Measurements from ENCODE around the gene NCS1.

Gene NCS1

DNA sequence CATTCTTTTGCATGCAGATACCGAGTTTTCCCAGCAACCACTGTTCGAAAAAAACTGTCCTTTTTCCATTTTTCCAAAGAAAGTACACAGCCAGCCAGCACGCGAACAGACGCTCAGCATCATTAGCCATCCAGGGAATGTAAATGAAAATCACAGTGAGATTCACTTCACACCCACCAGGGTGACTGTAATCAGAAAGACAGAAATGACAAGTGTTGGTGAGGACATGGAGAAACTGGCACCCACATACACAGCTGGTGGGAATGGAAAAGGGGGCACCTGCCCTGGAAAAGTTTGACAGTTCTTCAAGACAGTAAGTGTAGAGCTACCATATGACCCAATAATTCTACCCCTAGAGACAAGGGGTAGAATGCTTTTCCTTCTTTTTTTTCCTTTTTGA, 25.0 kb upstream of the NCS1 start:
- no peak for DNase-seq (ENCODE audit: low read depth, low spot score)

- no peak for DNase-seq (ENCODE audit: low read depth, low spot score)
These were observed 24.3 kb upstream of the NCS1 start for GRCh38 chr9:130147910-130148309.

DNA sequence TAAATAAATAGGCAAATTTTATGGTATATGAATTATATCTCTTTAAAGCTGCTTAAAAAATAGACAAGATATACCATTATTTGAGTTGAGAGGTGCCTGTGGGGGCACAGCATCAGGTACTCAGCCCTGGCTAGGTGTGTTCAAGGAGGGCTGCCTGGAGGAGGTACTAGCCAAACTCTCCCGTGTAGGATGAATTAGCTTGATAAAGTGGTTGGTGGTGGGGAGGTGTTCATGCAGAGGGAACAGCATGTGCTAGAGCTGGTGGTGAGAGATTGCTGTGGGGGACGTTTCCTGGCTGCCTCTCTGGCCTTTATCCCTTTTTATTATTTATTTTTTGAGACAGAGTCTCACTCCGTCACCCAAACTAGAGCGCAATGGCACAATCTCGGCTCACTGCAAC, 23.2 kb upstream of the NCS1 start:
- no peak for DNase-seq (ENCODE audit: low read depth, low spot score)

- DNase-seq (ENCODE audit: low read depth, low spot score) = no peak
These were observed 22.4 kb upstream of the NCS1 start for GRCh38 chr9:130149654-130150286.

DNA sequence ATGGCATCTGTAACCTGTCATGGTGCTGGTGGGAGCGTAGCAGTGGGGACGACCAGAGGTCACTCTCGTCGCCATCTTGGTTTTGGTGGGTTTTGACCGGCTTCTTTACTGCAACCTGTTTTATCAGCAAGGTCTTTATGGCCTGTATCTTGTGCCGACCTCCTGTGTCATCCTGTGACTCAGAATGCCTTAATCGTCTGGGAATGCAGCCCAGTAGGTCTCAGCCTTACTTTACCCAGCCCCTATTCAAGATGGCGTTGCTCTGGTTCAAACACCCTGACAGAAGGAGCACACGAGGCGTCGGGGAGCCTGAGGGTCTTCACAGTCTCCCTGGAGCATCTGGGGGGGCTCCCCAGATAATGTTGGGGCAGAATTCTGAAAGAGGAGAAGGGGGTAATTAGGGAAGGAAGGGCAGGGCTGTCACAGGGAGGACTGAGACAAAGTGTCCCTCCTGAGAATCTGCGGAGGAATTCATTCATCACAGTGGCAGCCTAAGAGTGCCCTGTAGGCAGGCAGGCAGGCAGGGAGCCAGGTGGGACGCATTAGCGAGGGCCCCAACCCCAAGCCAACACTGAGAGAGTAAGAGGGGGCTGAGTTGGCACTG, 21.3 kb upstream of the NCS1 start:
- DNase-seq (ENCODE audit: low read depth, low spot score) = no peak

DNA sequence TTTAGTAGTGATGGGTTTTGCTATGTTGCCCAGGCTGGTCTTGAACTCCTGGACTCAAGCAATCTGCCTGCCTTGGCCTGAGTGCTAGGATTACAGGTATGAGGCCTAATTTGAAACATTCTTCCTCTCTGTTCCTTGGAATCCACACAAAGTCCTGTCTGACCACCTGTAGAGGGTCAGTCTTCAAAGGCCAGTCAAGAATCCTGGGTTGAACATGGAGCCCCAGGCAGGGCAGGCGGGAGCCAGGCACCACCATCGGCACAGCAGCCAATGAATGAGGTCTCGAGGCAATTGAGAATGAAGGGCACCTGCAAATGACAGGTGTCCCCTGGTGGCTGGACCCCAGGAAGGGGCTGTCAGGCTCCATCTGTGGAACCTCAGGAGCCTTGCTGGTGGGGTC, 17.4 kb upstream of the NCS1 start:
- DNase-seq (ENCODE audit: low read depth, low spot score) = no peak

DNA sequence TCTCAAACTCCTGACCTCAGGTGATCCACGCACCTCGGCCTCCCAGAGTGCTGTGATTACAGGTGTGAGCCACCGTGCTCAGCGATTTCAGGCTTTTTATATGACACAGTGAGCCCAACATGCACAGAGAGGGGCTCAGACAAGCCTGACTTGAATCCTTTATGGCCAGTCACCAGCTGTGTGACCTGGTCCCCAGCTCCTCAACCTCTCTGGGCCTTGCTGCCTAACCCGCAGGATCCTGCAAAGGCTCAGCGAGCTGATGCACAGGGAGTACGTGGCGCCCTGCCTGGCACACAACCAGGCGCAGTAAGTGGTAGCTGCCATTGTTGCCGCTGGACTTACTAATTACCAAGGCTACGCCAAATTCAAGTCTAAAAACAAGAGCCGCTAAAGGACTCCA, 16.6 kb upstream of the NCS1 start:
- no peak for DNase-seq (ENCODE audit: low read depth, low spot score)

- DNase-seq (ENCODE audit: low read depth, low spot score) = no peak
These were observed 15.5 kb upstream of the NCS1 start for GRCh38 chr9:130156672-130157071.

DNA sequence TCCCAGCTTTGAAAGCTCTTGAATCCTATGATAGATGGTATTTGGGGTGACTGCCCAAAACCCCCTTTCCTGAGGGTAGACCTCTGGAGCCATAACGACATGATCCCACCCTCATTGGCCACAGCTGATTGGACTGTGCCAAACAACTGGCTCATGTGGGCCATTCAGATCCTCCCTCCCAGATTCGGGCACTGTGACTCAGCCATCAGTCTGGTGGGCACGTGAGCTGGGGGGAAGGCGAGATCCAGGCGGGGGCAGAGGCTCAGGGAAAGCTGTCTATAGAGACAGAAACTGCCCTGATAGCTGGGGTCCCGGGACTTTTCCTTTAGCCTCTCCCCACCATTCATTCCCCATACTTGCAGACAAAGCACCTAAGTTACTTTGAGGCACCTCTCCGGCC, 15.1 kb upstream of the NCS1 start:
- no peak for DNase-seq (ENCODE audit: low read depth, low spot score)

DNA sequence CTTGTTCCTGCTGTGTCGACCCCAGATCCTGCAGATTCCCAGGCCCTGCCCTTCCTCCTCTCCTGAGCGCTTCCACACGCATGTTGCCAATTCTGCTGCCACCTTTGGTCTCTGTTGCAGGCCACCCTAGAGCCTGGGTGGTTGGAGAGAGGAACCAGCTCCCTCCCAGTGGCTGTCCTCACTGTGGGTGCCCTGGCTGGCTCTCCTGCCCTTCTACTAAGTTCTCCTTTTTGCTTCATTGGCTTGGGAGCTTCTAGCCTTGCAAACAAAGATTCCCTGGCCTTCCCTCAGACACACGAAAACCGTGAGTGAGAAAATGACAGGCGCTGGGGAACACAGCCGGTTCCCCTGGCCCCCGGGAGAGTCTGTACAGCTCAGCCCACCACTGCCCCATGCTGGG, 14.2 kb upstream of the NCS1 start:
- no peak for DNase-seq (ENCODE audit: low read depth, low spot score)

GRCh38 chr9:130159057-130159456, 13.1 kb upstream of the NCS1 start:
- no peak for DNase-seq (ENCODE audit: low read depth, low spot score)

DNA sequence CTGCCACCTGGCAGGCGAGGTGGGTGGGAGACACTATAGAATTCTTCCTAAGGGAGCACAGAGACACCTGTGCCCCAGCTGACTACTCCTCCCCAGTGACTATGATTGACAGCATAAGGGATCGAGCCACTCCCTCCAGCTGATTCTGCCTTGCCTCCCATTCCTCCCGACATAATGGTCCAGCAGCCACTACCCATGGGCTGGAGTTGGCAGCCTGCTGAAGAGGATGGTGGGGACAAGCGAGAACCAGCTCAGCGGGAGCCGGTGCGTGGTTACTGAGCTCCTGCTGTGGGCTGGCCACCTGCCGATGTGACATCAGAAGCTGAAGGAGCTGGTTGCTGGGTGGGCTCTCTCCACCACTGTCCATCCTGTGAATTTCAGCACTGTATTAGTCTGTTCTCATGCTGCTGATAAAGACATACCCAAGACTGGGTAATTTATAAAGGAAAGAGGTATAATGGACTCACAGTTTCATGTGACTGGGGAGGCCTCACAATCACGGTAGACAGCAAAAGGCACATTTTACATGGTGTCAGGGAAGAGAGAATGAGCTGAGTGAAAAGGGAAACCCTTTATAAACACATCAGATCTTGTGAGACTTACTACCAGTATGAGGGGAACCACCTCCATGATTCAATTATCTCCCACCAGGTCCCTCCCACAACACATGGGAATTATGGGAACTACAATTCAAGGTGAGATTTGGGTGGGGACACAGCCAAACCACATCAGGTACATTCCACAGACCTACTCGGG, 12.1 kb upstream of the NCS1 start:
- DNase-seq (ENCODE audit: low read depth, low spot score) = no peak

- no peak for DNase-seq (ENCODE audit: low read depth, low spot score)
These were observed 11.2 kb upstream of the NCS1 start for GRCh38 chr9:130160862-130161470.

DNA sequence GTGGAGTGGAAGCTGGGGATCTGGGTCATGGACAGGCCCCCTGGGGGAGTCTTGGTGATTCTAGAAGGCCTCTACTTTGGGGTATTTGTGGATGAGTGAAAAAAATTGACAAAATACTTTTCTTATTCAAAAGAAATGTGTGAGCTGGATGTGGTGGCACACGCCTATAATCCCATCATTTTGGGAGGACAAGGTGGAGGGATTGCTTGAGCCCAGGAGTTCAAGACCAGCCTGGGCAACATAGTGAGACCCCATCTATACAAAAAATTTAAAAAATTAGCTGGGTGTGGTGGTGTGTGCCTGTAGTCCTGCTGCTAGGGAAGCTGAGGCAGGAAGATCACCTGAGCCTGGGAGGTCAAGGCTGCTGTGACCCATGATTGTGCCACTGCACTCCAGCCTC, 6.6 kb upstream of the NCS1 start:
- DNase-seq (ENCODE audit: low read depth, low spot score) = no peak

- DNase-seq (ENCODE audit: low read depth, low spot score) = no peak
These were observed 5.8 kb upstream of the NCS1 start for GRCh38 chr9:130166399-130166798.

DNA sequence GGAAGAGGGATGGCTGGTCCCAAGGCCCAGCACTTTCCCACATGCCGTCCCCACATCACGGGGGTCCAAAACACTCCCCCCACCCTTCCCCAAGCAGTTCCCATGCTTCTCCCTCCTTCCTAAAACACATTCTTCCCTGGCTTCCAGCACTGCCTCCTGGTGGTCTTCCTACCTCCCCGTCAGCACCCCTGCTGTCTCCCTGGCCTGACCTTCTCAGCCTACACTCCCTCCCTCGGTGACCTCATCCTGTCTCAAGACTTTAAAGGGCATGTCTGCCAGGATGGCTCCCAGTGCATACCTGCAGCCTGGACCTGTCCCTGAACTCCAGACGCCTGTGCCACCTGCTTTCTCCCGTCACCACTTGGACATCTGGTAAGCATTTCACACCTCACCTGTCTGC, 4.3 kb upstream of the NCS1 start:
- no peak for DNase-seq (ENCODE audit: low read depth, low spot score)

GRCh38 chr9:130171226-130172148, 717 bp upstream of the NCS1 start:
- DNase-seq (ENCODE audit: low read depth, low spot score) = no peak

DNA sequence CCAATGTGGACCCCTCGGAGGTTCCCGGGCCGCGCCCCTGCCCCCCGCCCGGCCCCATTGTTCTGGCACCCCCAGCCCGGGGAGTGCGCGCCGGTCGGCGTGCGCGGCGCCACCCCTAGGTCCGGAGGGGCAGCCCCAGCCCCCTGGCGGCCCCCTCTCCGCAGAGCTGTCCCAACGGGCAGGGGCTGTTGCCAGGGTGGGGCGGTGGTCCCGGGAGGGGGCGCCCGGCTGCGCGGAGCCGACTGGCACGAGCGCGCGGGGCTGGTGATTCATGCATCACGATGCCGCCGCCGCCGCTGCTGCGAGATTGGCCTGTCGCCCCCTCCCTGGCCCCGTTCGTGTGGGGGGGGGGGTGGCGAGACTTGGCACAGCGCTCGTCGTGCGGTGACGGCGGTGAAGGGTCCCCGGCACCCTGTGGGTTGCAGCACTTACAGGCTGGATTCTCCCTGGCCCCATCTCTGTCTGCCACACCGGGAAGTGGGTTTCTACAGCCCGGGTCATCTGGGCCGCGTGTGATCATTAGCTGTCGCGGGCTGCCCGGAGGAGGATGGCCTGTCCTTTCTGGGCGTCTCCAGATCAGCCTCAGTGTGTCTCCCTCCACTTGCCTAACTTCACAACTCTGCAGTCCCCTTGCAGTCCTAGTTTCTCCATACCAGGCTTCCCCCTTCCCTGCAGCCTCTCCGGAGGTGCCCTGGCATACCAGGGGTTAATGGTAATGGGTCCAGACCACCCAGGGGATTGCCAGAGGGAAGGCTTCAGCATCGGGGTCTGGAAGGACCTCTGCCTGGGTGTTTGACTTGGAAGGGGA, 858 bp downstream of the NCS1 start:
- DNase-seq (ENCODE audit: low read depth, low spot score) = peak; percentile 72

- DNase-seq (ENCODE audit: low read depth, low spot score) = peak; percentile 56
These were observed 1.4 kb downstream of the NCS1 start for GRCh38 chr9:130173666-130173983.

DNA sequence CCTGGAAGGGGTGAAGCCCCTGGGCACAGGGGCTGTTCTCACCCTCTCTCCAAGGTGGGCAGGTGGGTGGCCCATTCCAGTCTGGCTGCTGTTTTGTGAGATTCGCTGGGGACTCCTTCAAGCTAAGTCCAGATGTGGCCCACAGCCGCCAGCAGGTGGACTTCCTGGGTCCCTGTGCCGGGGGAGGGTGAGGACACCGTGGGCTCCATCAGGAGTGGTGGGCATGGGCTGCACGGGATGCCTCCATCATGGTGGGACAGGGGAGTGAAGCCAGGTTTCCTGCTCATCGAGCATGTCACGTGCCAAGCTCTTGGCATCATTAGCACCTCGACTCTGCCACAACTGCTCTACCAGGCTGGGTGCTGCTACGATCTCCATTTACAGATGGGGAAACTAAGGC, 1.8 kb downstream of the NCS1 start:
- no peak for DNase-seq (ENCODE audit: low read depth, low spot score)

DNA sequence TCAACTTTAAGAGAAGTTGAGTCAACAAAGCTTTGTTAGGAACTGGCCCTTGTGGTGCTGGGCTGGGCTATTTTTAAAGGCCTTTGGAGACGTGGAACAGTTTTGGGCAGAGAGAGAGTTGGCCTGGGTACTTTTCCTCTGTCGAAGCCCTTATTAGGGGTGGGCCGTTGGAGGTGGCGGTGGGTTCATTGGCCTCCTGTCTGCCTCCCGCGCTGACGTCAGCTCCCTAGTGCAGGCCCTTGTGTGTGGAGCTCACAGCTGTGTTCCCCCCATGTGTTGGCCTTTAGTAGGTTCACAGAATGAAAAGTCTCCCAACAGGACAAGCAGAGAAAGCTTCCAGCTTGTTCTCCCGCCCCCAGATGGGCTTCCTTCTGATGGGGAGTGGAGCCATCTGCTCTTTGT, 2.7 kb downstream of the NCS1 start:
- no peak for DNase-seq (ENCODE audit: low read depth, low spot score)
